Stimulated activated CD8-positive, alpha-beta memory T cell treated with anti-CD3 and anti-CD28 coated beads, Interleukin-12 subunit alpha, Interleukin-12 subunit beta, amount 100 ng/mL, for 4 hours (primary cell): Measurements from ENCODE around the gene IL10.

Experiments
- DNase-seq: peaks from one replicate; pipeline ENCODE4 v3.0.0-alpha.2; 2020; ENCODE audit warnings: low read depth

IL10 gene

DNA sequence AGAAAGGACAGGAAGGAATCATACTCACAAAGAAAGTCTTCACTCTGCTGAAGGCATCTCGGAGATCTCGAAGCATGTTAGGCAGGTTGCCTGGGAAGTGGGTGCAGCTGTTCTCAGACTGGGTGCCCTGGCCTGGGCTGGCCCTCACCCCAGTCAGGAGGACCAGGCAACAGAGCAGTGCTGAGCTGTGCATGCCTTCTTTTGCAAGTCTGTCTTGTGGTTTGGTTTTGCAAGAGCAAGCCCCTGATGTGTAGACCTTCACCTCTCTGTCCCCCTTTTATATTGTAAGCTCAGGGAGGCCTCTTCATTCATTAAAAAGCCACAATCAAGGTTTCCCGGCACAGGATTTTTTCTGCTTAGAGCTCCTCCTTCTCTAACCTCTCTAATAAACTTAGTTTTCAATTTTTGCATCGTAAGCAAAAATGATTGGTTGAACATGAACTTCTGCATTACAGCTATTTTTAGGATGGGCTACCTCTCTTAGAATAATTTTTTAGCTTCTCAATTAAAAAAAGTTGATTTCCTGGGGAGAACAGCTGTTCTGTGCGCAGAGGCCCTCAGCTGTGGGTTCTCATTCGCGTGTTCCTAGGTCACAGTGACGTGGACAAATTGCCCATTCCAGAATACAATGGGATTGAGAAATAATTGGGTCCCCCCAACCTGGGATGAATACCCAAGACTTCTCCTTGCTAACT is at the start of gene IL10:
Gene IL10 (minus strand): TSS at position 252 of the 695 bp plus-strand sequence. CDS start 59 bp downstream, at position 193.
- no peak for DNase-seq

DNA sequence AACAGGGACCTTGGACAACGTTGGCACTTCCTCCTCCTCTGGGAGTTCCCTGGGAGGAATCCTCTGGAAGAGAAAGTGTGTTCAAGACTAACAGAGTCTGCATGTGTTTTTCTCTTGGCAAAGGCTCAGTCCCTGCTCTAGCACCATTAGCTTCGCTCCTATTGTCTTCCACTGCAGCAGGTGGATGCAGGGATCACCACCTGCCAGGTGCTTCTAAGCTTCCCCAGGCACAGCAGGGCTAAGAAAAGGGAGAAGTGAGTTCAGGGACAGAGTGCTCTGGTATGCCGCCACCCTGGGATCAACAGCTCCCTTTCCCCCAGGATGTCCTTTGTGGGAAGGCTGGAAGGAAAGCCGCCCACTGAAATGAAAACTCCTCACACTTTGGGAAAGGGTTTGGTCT is 49.2 kb upstream of the IL10 start:
- DNase-seq: no peak

DNA sequence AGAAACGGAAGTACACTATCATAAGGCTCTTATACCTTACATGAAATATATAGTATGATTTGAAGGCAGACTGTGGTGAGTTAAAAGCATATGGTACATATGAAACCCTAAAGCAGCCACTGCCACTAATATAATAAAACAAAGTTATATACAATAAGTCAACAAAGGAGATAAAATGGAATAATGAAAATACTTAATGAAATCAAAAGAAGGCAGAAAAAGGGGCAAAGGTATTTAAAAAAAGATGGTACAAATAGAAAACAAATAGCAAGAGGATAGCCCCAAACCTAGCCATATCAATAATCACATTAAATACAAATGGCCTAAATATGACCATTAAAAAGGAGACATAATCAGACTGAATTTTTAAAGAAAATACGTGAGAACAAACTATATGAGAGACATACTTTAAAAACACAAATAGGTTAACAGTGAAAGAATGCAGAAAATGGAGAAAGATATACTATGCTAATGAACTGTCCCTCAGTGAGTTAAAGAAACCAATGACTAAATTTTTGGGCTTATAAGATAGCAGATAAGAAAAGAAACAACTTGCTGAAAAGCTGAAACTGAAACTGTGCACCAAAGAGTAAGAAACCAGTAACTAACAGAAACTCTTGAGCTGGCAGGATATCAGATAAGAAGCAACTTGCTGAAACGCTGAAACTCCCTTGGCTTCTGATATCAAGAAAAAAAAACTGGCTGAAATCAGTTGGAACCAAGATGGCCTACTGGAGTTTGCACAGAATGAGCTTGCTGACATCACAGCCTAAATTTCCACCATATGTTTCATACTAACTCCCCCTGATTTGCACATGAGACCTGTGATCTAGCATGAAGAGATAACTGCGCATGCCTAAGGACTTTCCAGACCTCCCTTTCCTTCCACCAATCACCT is 44.3 kb upstream of the IL10 start:
- no peak for DNase-seq

DNA sequence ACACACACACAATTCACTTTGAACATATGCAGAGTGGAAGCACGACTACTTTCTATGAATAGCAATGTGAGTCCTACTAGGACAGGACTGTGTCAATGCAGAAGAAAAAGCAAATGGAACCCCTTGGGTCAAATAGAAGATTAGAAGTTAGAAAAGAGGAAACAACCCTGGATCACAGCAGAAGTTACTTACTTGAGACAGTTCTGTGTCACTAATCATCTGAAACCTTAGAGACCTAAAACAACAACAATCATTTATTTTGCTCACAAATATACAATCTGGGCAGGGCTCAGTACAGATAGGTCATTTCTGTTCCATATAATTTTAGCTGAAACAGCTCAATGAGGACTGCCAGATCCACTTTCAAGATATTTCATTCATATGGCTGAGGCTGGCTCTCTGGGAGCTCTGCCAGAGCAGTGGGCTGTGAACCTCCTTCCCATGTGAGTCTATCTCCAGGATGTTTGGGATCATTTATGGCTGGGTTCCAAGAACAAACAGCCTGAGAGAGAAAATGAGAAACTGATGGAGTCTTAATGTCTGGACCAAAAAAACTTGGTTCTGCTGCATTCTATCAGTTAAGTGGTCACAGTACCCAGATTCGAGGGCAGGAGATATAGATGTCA is 42.5 kb upstream of the IL10 start:
- DNase-seq: no peak

- DNase-seq: no peak
Measured at GRCh38 chr1:206812471-206812870, 40.2 kb upstream of the IL10 start.

DNA sequence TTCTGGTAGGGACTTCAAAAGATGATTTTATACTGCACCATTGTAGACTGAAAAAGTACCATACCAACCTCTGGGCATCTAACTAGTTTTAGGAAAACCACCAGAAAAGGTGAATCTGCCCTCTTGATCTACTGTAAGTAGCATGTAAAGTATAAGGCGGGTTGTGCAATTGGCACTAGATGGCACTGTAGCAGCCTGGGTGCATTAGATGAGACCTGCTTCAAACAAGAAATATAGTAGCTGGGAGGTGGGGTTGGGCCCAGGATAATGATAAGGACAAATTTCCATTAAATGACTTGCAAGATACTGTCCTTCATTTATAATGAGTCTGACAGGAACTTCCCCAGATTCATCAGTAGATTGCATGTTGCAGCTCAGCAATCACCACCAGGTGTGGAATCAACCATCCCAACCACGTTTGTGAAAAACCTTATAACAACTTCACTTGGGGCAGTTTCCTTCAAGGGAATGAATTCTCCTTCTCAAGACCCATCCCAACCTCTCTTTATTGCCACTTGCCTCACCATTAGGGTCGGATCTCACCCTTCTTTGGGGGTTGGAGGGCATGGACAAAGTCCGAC is 37.3 kb upstream of the IL10 start:
- no peak for DNase-seq

DNA sequence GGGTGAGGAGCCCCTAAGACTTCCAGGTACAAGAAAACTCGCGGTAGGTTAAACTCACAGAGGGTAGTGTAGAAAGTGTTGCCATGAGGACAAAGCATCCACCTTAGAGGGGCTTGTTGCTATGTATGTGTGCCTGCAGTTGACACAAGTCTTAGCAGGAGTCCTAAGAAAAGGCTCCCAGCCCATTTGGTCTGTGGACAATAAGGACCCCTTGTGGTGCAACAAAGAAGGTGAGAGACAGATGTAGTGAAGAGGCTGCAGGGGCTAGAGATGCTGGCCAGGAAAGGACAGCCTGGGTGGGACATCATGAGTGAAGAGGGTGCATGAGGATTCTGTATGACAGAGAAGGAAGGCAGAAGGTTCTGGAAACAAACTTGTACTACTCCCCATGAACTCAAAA is 36.3 kb upstream of the IL10 start:
- DNase-seq: no peak

DNA sequence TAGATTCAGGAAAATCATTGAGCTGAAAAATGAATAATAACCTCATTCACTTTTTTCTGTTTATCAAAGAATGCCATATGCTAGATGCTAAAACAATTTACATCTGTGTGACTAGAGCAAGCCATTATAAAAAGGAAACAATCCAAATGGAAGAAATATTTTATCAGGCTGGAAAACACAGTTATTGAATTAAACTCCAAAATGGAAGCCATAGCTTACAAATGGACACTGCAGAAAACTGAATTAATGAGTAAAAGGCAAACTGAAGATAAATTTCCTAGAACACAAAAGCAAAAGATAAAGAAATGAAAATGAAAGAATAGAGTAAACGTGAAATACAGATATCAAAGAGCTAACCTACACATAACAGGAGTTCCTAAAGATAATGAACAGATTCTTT is 33.1 kb upstream of the IL10 start:
- DNase-seq: no peak

- DNase-seq: no peak
Measured at GRCh38 chr1:206804156-206804737, 32.0 kb upstream of the IL10 start.

DNA sequence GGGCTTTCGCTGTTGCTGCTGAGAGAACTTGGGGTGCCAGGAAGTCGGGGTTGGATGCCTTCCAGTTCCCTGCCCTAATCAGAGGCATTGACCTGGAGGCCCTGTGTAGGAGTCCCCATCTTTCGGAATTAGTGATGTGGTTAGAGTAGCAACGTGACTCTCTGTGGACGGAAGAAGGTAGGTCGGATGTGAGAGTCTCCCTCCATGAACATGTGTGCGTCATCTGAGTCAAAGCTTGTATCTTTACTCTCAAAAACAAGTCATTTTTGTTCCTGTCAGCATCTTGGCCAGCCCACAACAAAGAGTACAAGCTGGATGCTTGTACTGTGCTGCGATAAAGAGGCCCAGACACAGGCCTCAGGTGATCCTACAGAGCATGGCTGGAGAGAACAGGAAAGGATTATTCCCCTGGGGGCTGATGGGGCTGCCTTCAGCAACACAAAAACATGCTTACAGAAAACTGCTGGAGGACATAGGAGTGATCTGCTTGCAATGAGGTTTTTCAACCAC is 31.0 kb upstream of the IL10 start:
- peak; percentile 50 for DNase-seq

DNA sequence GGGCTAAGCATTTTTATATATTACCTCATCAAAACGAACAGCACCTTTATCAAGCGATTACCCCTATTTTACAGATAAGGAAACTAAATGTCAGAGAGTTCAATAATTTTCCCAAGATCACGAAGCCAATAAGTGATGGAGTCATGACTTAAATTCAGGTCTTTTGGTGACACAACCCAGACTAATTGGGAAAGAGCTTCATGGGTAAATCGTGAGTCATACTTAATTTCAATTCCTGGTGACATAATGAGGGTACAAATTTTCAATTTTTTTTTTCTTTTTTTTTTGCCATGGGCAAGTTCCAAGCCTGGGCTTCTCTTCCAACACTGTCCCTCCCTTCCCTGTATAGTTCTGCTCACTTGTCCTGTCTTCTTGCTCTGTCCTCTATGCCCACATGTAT is 30.1 kb upstream of the IL10 start:
- no peak for DNase-seq

- DNase-seq: no peak
Measured at GRCh38 chr1:206801467-206801866, 29.2 kb upstream of the IL10 start.

GRCh38 chr1:206800891-206801290 is 28.6 kb upstream of the IL10 start:
- DNase-seq: no peak

GRCh38 chr1:206800411-206800810 is 28.1 kb upstream of the IL10 start:
- no peak for DNase-seq

GRCh38 chr1:206799311-206799710 is 27.0 kb upstream of the IL10 start:
- DNase-seq: no peak

DNA sequence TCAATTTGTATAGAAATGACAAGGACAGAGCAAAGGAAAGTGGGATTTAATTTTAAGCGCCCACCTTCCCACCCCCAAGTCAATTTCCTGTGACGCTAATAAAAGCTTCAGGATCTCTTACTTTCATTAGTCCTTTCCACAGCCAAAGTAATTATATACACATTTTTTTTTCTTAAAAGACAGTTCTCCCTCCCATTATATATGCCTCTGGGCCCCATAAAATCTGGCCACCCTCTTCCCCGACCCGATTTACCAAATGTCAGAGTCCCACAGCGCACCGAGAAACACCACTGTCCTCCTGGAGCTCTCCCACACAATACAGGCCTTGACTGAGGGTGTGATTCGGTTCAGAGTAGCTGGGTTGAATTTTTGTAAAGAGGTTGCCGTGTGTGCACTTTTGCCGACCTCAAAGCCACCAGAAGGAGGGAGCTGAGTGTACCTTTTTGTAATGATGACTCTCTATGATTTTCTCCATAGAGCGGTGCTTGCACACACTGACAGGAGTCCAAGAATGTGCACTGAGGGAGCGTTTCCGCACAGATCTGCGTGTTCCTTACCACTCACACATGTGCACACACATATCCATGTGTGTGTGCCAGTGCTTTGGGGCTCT is 26.2 kb upstream of the IL10 start:
- DNase-seq: no peak

DNA sequence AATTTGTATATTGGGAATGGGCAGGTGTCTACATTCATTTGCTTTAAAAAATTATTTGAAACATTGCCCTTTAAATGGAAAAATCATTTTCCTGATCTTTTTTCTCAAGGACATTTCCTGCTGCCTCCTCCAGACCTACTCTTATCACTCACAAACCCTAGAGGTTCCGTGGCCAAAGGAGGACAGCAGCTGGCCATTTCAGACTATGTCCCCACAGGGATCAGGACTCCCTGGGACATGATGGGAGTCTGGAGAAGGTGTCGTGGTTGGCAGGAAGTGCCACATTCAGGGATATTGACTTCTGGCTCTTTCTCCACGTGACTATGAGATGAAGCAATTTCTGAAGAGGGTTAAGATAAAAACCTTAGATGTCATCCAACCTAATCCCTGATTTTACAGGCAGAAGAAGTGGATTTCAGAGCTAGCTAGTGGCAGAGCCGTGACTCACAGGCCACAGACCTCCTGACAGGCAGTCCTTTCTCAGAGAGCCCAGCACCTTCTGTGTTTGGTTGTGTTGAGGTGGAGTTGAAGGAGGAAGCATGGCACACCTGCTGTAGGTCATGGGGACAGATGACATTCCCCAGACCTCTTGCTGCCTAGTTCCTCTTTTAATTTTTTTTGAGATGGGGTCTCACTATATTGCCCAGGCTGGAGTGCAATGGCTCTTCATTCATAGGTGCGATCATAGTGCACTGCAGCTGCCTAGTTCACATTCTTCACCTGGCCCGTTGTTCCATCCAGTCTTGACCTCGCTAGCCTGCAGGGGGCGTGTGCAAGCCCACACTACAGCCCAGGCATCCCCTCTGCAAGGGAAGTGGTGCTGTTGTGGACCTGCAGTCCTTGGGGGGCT is 25.5 kb upstream of the IL10 start:
- DNase-seq: no peak

DNA sequence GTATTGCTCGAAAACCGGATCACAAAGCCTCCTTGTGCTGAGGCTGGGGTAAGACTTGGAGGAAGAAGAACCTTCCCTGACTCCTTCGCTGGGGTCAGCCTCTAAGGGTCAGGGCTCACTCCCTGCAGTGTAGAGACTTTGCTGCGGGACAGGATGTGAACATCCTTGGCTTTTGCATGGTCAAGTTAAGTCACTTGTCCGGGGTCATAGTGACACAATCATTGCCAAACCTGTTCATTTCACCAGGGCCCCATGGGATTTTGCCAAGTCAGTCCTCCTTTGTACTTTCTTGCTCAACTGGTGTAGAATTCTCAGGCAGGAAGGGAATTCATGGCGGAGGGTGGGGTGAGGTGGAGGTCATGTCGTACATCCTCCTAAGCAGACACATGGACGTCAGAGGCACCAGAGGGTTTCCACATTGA is 24.7 kb upstream of the IL10 start:
- DNase-seq: no peak

- no peak for DNase-seq
Measured at GRCh38 chr1:206796116-206796515, 23.8 kb upstream of the IL10 start.

- DNase-seq: peak; percentile 21
Measured at GRCh38 chr1:206794294-206794908, 22.1 kb upstream of the IL10 start.
